Caco-2 (cell line): ENCODE results near the gene SLC43A3. TPM values are rescaled to one million over a fixed set of nuclear protein-coding genes. Genes with fewer than 3 reads are reported as not detected.
"Not testable (repeated sequence)": the region's sequence is repeated elsewhere in the genome, so short reads cannot be mapped to it uniquely, and the experiment has no call there.

Experiments used
- BruUV-seq: library from RNA; stranded (reverse); fragments of 400-500 nt; replicated peaks from 2 replicates; lab custom pipeline; 2021; lab: Mats Ljungman, UMichigan
- CTCF ChIA-PET: fragments of 300-600 bp; sonication (Branson Sonifier 250); formaldehyde crosslinking; loops from one replicate; lab custom pipeline; 2022; ENCODE audit warnings: antibody characterized with exemption; lab: Charles Lee
- POLR2A ChIA-PET: fragments of 300-600 bp; sonication (Branson Sonifier 250); formaldehyde crosslinking; loops from one replicate; lab custom pipeline; 2022; ENCODE audit warnings: antibody characterized with exemption; lab: Charles Lee
- DNase-seq, 2 experiments: peaks; one replicate each; pipeline versions ENCODE4 v3.0.0 to v3.0.0-alpha.2; 2020 to 2022
- H3K27me3 ChIP-seq: replicated peaks from 2 replicates; pipeline ENCODE4 v1.6.0; 2011; ENCODE audit warnings: low read length; ENCODE audit not compliant: control insufficient read depth, insufficient read depth
- H3K36me3 ChIP-seq: 2 replicates; pipeline ENCODE4 v1.5.1; 2011; ENCODE audit warnings: low read length; ENCODE audit not compliant: control insufficient read depth, insufficient read depth
- H3K4me1 ChIP-seq: fragments of 250-450 bp; sonication (Bioruptor Pico); 2 replicates; pipeline ENCODE4 v1.5.1; 2020; ENCODE audit warnings: mild to moderate bottlenecking
- H3K4me3 ChIP-seq: 2 replicates; pipeline ENCODE4 v1.5.1; 2011; ENCODE audit warnings: low read depth, mild to moderate bottlenecking, control low read depth, low read length
- H3K9me3 ChIP-seq: fragments of 250-450 bp; sonication (Bioruptor Pico); 2 replicates; pipeline ENCODE4 v1.5.1; 2020; ENCODE audit warnings: mild to moderate bottlenecking, moderate library complexity
- H3K27ac Mint-ChIP-seq: one replicate; pipeline ENCODE4 v1.8.0; 2022; ENCODE audit warnings: mixed read lengths; ENCODE audit not compliant: unreplicated experiment
- H3K27me3 Mint-ChIP-seq: one replicate; pipeline ENCODE4 v1.8.0; 2022; ENCODE audit warnings: mixed read lengths; ENCODE audit not compliant: insufficient read depth, unreplicated experiment
- H3K36me3 Mint-ChIP-seq: one replicate; pipeline ENCODE4 v1.8.0; 2022; ENCODE audit warnings: mild to moderate bottlenecking, mixed read lengths; ENCODE audit not compliant: insufficient read depth, unreplicated experiment
- H3K4me1 Mint-ChIP-seq: one replicate; pipeline ENCODE4 v1.8.0; 2022; ENCODE audit warnings: low read depth, mixed read lengths; ENCODE audit not compliant: unreplicated experiment
- H3K4me3 Mint-ChIP-seq: one replicate; pipeline ENCODE4 v1.8.0; 2022; ENCODE audit warnings: mild to moderate bottlenecking, moderate library complexity, mixed read lengths; ENCODE audit not compliant: unreplicated experiment
- H3K9me3 Mint-ChIP-seq: one replicate; pipeline ENCODE4 v1.8.0; 2022; ENCODE audit warnings: mixed read lengths; ENCODE audit not compliant: unreplicated experiment
- intact Hi-C: fragments of 100-400 bp; cut with micrococcal nuclease; formaldehyde crosslinking; loops from one replicate; pipeline ENCODE4 v1.10.0; 2022; ENCODE audit not compliant: unreplicated experiment
- total RNA-seq: library from RNA; stranded (reverse); gene quantifications from 2 replicates; pipeline ENCODE4 v1.2.3, GENCODE V29; 2022
- TF ChIP-seq, protein P1 (sequence below), 2 experiments: fragments of 200-600 bp in 1 of 2; IDR thresholded peaks; 1 replicate in 1 of 2; 2 replicates in 1 of 2; pipeline versions ENCODE4 v1.5.1 to v1.8.0; 2011 to 2022; ENCODE audit warnings: antibody characterized with exemption in 1 of 2, control low read depth in 1 of 2, inconsistent platforms in 1 of 2, low read depth in 1 of 2, low read length in 1 of 2, mild to moderate bottlenecking in 1 of 2, moderate library complexity in 1 of 2; ENCODE audit not compliant: insufficient read depth in 1 of 2, severe bottlenecking in 1 of 2, unreplicated experiment in 1 of 2

SLC43A3 gene
- total RNA-seq, 1 experiment from 2014 or later: not detected

- no peak overlapping the region for H3K27ac Mint-ChIP-seq
- DNase-seq: no peak
- no peaks in the 10 kb centered on the region for H3K9me3 Mint-ChIP-seq
- no peaks in the 10 kb centered on the region for H3K27me3 Mint-ChIP-seq
- H3K36me3 Mint-ChIP-seq: no peaks in the 10 kb centered on the region
- no peak overlapping the region for H3K4me3 Mint-ChIP-seq
- no peak overlapping the region for H3K4me3 ChIP-seq
- TF ChIP-seq, protein P1, sequence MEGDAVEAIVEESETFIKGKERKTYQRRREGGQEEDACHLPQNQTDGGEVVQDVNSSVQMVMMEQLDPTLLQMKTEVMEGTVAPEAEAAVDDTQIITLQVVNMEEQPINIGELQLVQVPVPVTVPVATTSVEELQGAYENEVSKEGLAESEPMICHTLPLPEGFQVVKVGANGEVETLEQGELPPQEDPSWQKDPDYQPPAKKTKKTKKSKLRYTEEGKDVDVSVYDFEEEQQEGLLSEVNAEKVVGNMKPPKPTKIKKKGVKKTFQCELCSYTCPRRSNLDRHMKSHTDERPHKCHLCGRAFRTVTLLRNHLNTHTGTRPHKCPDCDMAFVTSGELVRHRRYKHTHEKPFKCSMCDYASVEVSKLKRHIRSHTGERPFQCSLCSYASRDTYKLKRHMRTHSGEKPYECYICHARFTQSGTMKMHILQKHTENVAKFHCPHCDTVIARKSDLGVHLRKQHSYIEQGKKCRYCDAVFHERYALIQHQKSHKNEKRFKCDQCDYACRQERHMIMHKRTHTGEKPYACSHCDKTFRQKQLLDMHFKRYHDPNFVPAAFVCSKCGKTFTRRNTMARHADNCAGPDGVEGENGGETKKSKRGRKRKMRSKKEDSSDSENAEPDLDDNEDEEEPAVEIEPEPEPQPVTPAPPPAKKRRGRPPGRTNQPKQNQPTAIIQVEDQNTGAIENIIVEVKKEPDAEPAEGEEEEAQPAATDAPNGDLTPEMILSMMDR (IDR thresholded peaks at IDR 0.05; ENCODE audit: insufficient read depth in 1 of 2, low read depth in 1 of 2, low read length in 1 of 2, severe bottlenecking in 1 of 2, unreplicated experiment in 1 of 2): no peak
- no peaks in the 10 kb centered on the region for H3K27me3 ChIP-seq
- H3K9me3 ChIP-seq: no peaks in the 10 kb centered on the region
- no peaks in the 10 kb centered on the region for H3K4me1 Mint-ChIP-seq
- no TSS peak for BruUV-seq
- H3K4me1 ChIP-seq: peaks cover 13% of the 10 kb centered on the region
- intact Hi-C loops: loop anchor here (2.0 kb wide), 1 partner anchor 21 kb away; no protein-coding TSS in a partner anchor
- H3K36me3 ChIP-seq: no peaks in the 10 kb centered on the region
- POLR2A ChIA-PET: no interaction called here
- CTCF ChIA-PET: no interaction called here
Observed at GRCh38 chr11:57405271-57405860, 21.6 kb downstream of the SLC43A3 start.

DNA sequence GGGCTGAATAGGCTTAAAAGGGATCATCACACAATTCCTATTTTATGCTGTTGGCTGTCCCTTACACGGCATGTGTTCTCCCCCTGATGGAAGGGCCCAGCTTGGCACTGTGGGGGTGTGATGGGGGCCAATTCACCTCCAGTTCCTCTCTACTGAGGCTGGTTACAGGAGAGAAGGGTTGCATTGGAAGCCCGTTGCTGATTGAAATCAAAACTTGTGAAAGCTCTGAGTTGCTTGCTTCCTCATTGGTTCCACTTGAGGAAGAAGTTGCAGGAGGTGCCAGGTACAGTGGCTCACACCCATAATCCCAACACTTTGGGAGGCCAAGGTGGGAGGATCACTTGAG is 23.1 kb downstream of the SLC43A3 start:
- Histone ChIP-seq H3K4me3 (no peak overlapping the region), H3K27me3 (no peaks in the 10 kb centered on the region), H3K9me3 (no peaks in the 10 kb centered on the region), H3K4me1 (peaks cover 22% of the 10 kb centered on the region), H3K36me3 (no peaks in the 10 kb centered on the region)
- DNase-seq: no peak
- Mint-ChIP-seq H3K27me3 (no peaks in the 10 kb centered on the region), H3K9me3 (no peaks in the 10 kb centered on the region), H3K4me3 (no peak overlapping the region), H3K27ac (no peak overlapping the region), H3K36me3 (no peaks in the 10 kb centered on the region), H3K4me1 (no peaks in the 10 kb centered on the region)
- no TSS peak for BruUV-seq
- CTCF ChIA-PET: no interaction called here
- TF ChIP-seq, protein P1 (IDR thresholded peaks at IDR 0.05; ENCODE audit: insufficient read depth in 1 of 2, low read depth in 1 of 2, low read length in 1 of 2, severe bottlenecking in 1 of 2, unreplicated experiment in 1 of 2): no peak
- intact Hi-C loops: loop anchor here (2.0 to 5.0 kb wide), 3 partner anchors 19 to 56 kb away; no protein-coding TSS in a partner anchor
- POLR2A ChIA-PET: no interaction called here

GRCh38 chr11:57403003-57403801 is 23.7 kb downstream of the SLC43A3 start:
- H3K27ac Mint-ChIP-seq, BruUV-seq, H3K4me3 Mint-ChIP-seq, H3K9me3 ChIP-seq, H3K27me3 ChIP-seq, H3K9me3 Mint-ChIP-seq, H3K4me1 Mint-ChIP-seq, DNase-seq, H3K36me3 Mint-ChIP-seq, POLR2A ChIA-PET, H3K36me3 ChIP-seq, H3K27me3 Mint-ChIP-seq, H3K4me3 ChIP-seq, CTCF ChIA-PET: not testable (repeated sequence)
- intact Hi-C loops: loop anchor here (5.0 kb wide), 2 partner anchors 44 to 56 kb away; no protein-coding TSS in a partner anchor
- peaks cover 22% of the 10 kb centered on the region for H3K4me1 ChIP-seq
